Cardiac muscle cell (in vitro differentiated cells and primary cell): ENCODE data around the gene EHMT1. TPM values are rescaled to one million over a fixed set of nuclear protein-coding genes. Genes with fewer than 3 reads are reported as not detected.

Experiments
- DNase-seq, 2 donors: peaks; one replicate each; pipeline versions ENCODE4 v3.0.0 to v3.0.0-alpha.2; 2010 to 2017; ENCODE audit warnings: low read depth in 1 of 2, low spot score in 1 of 2
- H3K27ac ChIP-seq: fragments of 200-600 bp; sonication (generic); 2 replicates; pipeline ENCODE4 v1.5.1; 2016
- H3K27me3 ChIP-seq: fragments of 200-600 bp; sonication (generic); 2 replicates; pipeline ENCODE4 v1.6.0; 2016; ENCODE audit warnings: control low read depth
- H3K36me3 ChIP-seq: fragments of 200-600 bp; sonication (generic); 2 replicates; pipeline ENCODE4 v1.5.1; 2016; ENCODE audit warnings: control low read depth
- H3K4me1 ChIP-seq: fragments of 200-600 bp; sonication (generic); 2 replicates; pipeline ENCODE4 v1.8.1; 2017; ENCODE audit warnings: low read depth, mild to moderate bottlenecking, mixed run types
- H3K4me3 ChIP-seq: fragments of 200-600 bp; sonication (generic); 2 replicates; pipeline ENCODE4 v1.5.1; 2016; ENCODE audit warnings: mild to moderate bottlenecking
- H3K9me3 ChIP-seq: fragments of 200-600 bp; sonication (generic); 2 replicates; pipeline ENCODE4 v1.5.1; 2017; ENCODE audit warnings: low read depth, mild to moderate bottlenecking, control low read depth
- CTCF ChIP-seq: IDR thresholded peaks from 2 replicates; pipeline ENCODE4 v1.5.1; 2012; ENCODE audit warnings: low read depth, mild to moderate bottlenecking, low read length
- polyA plus RNA-seq: library from polyadenylated mRNA; unstranded; fragments of >200 nt; fragmentation: Nextera tagmentation; extraction: Ambion mirVana; gene quantifications from 2 replicates; pipeline ENCODE4 v1.2.1, GENCODE V29; 2016
- total RNA-seq: library from RNA; depleted of rRNA; stranded (reverse); fragments of >200 nt; gene quantifications from 2 replicates; pipeline ENCODE4 v1.2.3, GENCODE V29; 2016

EHMT1 gene
- total and polyA plus RNA-seq, 2 experiments from 2014 or later = 55.5 to 93.8 TPM

GRCh38 chr9:137739371-137740309 lies 120.8 kb downstream of the EHMT1 start:
- TF ChIP-seq CTCF = no peak
- DNase-seq = no peak
- Histone ChIP-seq H3K27me3 (no peaks in the 10 kb centered on the region), H3K27ac (peak overlapping the region; percentile 59), H3K4me3 (no peak overlapping the region), H3K4me1 (peaks cover 5% of the 10 kb centered on the region), H3K9me3 (no peaks in the 10 kb centered on the region), H3K36me3 (peaks cover 11% of the 10 kb centered on the region)

GRCh38 chr9:137740312-137740711 lies 121.5 kb downstream of the EHMT1 start:
- Histone ChIP-seq H3K27ac (peak overlapping the region; percentile 59), H3K27me3 (no peaks in the 10 kb centered on the region), H3K4me1 (peaks cover 5% of the 10 kb centered on the region), H3K4me3 (no peak overlapping the region), H3K9me3 (no peaks in the 10 kb centered on the region), H3K36me3 (peaks cover 15% of the 10 kb centered on the region)
- DNase-seq = peak; percentile 59 to 75
- peak; percentile 15 for TF ChIP-seq CTCF

GRCh38 chr9:137741330-137741729 lies 122.5 kb downstream of the EHMT1 start:
- TF ChIP-seq CTCF = no peak
- Histone ChIP-seq H3K36me3 (peaks cover 13% of the 10 kb centered on the region), H3K9me3 (no peaks in the 10 kb centered on the region), H3K27me3 (no peaks in the 10 kb centered on the region), H3K4me3 (no peak overlapping the region), H3K4me1 (peaks cover 5% of the 10 kb centered on the region), H3K27ac (no peak overlapping the region)
- DNase-seq = no peak

GRCh38 chr9:137742698-137743097 lies 123.9 kb downstream of the EHMT1 start:
- H3K4me1 ChIP-seq = peaks cover 5% of the 10 kb centered on the region
- H3K27me3 ChIP-seq = no peaks in the 10 kb centered on the region
- H3K36me3 ChIP-seq = peaks cover 18% of the 10 kb centered on the region
- DNase-seq = peak in 1 of 2 donors; percentile 29
- no peak overlapping the region for H3K4me3 ChIP-seq
- no peak for TF ChIP-seq CTCF
- no peaks in the 10 kb centered on the region for H3K9me3 ChIP-seq
- peak overlapping the region; percentile 4 for H3K27ac ChIP-seq

GRCh38 chr9:137743695-137744094 lies 124.9 kb downstream of the EHMT1 start:
- no peaks in the 10 kb centered on the region for H3K27me3 ChIP-seq
- no peak for TF ChIP-seq CTCF
- no peak overlapping the region for H3K27ac ChIP-seq
- DNase-seq = no peak
- no peaks in the 10 kb centered on the region for H3K9me3 ChIP-seq
- no peak overlapping the region for H3K4me3 ChIP-seq
- H3K4me1 ChIP-seq = peaks cover 5% of the 10 kb centered on the region
- peaks cover 18% of the 10 kb centered on the region for H3K36me3 ChIP-seq
